ENCODE measurements around the gene POU4F3. TPM values are rescaled to one million over a fixed set of nuclear protein-coding genes. Genes with fewer than 3 reads are reported as not detected.

The POU4F3 gene
- total RNA-seq, 2 donors from 2014 or later, result 0.27 to 0.46 TPM

DNA sequence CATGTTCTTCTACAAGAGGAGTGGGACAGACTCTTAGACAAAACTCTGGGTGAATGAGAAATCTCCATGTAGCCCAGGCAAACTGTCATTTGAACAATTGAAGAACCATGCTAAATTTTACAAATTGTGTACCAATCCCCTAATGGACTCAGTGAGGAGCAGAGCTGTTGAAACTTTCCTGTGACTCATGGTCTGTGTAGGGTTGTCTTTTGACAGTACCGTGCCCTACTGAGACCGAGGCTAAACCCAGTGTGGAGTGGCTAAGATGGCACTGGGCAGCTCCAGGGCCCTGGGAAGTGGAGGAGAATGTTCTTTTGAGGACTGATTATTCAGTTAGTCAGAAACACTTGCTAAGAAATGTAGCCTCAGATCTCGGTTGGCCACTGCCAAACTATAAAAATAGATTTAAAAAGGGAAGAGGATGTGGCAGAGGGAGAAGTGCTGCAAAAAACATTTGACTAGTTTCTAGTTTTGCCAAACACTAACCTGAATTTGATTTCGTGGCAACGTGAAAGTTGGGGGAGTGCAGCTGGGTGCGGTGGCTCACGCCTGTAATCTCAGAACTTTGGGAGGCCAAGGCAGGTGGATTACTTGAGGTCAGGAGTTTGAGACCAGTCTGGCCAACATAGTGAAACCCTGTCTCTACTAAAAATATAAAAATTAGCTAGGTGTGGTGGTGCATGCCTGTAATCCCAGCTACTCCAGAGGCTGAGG is 24.7 kb downstream of the POU4F3 start:
- no peak overlapping the region for H3K27ac ChIP-seq (ENCODE audit: low read depth, low read length)
- no peaks in the 10 kb centered on the region for H3K36me3 ChIP-seq (ENCODE audit: control insufficient read depth, insufficient read depth, low read length)
- no peaks in the 10 kb centered on the region for H3K36me3 Mint-ChIP-seq (ENCODE audit: low read depth)
- H3K27ac Mint-ChIP-seq, result no peak overlapping the region
- peaks cover 2% of the 10 kb centered on the region for H3K4me1 ChIP-seq (ENCODE audit: control insufficient read depth, insufficient read depth, low read length)
- H3K4me3 Mint-ChIP-seq, result no peak overlapping the region
- no peak overlapping the region for H3K9ac ChIP-seq (ENCODE audit: extremely low read depth, low read length, poor library complexity, severe bottlenecking)
- H3K27me3 ChIP-seq (ENCODE audit: control insufficient read depth, insufficient read depth, low read length, poor library complexity, severe bottlenecking), result no peaks in the 10 kb centered on the region
- no peak overlapping the region for H3K4me3 ChIP-seq (ENCODE audit: low read length)
- H3K27me3 Mint-ChIP-seq (ENCODE audit: insufficient read depth), result peaks cover 12% of the 10 kb centered on the region
- H3K9me3 ChIP-seq (ENCODE audit: control insufficient read depth, low read length), result no peaks in the 10 kb centered on the region
- TF ChIP-seq CTCF (conservative IDR thresholded peaks at IDR 0.05), result no peak
- DNase-seq, result no peak
- H3K4me1 Mint-ChIP-seq, result peaks cover 11% of the 10 kb centered on the region
- WGBS, 2 experiments (ENCODE audit: insufficient coverage in 1 of 2, insufficient read length in 1 of 2), result 93 to 100% methylated on average over 2 to 7 of the region's 7 CpGs
- no peaks in the 10 kb centered on the region for H3K9me3 Mint-ChIP-seq

GRCh38 chr5:146365618-146366017 is 27.0 kb downstream of the POU4F3 start:
- WGBS, 2 experiments (ENCODE audit: insufficient coverage in 1 of 2, insufficient read length in 1 of 2), result 50% methylated on average over 1 of the region's 2 CpGs; no CpG with 5 or more reads in 1 of the 2 experiments
- Mint-ChIP-seq H3K27me3 (ENCODE audit: insufficient read depth) (peaks cover 19% of the 10 kb centered on the region), H3K27ac (no peak overlapping the region), H3K4me3 (no peak overlapping the region), H3K36me3 (ENCODE audit: low read depth) (no peaks in the 10 kb centered on the region), H3K9me3 (no peaks in the 10 kb centered on the region), H3K4me1 (peaks cover 11% of the 10 kb centered on the region)
- Histone ChIP-seq H3K27me3 (ENCODE audit: control insufficient read depth, insufficient read depth, low read length, poor library complexity, severe bottlenecking) (no peaks in the 10 kb centered on the region), H3K4me3 (ENCODE audit: low read length) (no peak overlapping the region), H3K4me1 (ENCODE audit: control insufficient read depth, insufficient read depth, low read length) (peaks cover 2% of the 10 kb centered on the region), H3K36me3 (ENCODE audit: control insufficient read depth, insufficient read depth, low read length) (no peaks in the 10 kb centered on the region), H3K9ac (ENCODE audit: extremely low read depth, low read length, poor library complexity, severe bottlenecking) (no peak overlapping the region), H3K27ac (ENCODE audit: low read depth, low read length) (no peak overlapping the region), H3K9me3 (ENCODE audit: control insufficient read depth, low read length) (no peaks in the 10 kb centered on the region)
- no peak for DNase-seq
- TF ChIP-seq CTCF (conservative IDR thresholded peaks at IDR 0.05), result no peak

GRCh38 chr5:146366904-146367303 is 28.3 kb downstream of the POU4F3 start:
- no peak for TF ChIP-seq CTCF (conservative IDR thresholded peaks at IDR 0.05)
- H3K4me1 ChIP-seq (ENCODE audit: control insufficient read depth, insufficient read depth, low read length), result peaks cover 2% of the 10 kb centered on the region
- H3K9me3 ChIP-seq (ENCODE audit: control insufficient read depth, low read length), result no peaks in the 10 kb centered on the region
- Mint-ChIP-seq H3K27me3 (ENCODE audit: insufficient read depth) (peaks cover 19% of the 10 kb centered on the region), H3K36me3 (ENCODE audit: low read depth) (no peaks in the 10 kb centered on the region), H3K4me3 (no peak overlapping the region), H3K27ac (no peak overlapping the region), H3K9me3 (no peaks in the 10 kb centered on the region), H3K4me1 (peaks cover 10% of the 10 kb centered on the region)
- DNase-seq, result no peak
- no peak overlapping the region for H3K4me3 ChIP-seq (ENCODE audit: low read length)
- H3K36me3 ChIP-seq (ENCODE audit: control insufficient read depth, insufficient read depth, low read length), result no peaks in the 10 kb centered on the region
- H3K9ac ChIP-seq (ENCODE audit: extremely low read depth, low read length, poor library complexity, severe bottlenecking), result no peak overlapping the region
- H3K27me3 ChIP-seq (ENCODE audit: control insufficient read depth, insufficient read depth, low read length, poor library complexity, severe bottlenecking), result no peaks in the 10 kb centered on the region
- WGBS, 2 experiments (ENCODE audit: insufficient coverage in 1 of 2, insufficient read length in 1 of 2), result 78 to 100% methylated on average over 1 of the region's 1 CpG
- no peak overlapping the region for H3K27ac ChIP-seq (ENCODE audit: low read depth, low read length)
